Measurements from ENCODE around the gene SKI.

DNA sequence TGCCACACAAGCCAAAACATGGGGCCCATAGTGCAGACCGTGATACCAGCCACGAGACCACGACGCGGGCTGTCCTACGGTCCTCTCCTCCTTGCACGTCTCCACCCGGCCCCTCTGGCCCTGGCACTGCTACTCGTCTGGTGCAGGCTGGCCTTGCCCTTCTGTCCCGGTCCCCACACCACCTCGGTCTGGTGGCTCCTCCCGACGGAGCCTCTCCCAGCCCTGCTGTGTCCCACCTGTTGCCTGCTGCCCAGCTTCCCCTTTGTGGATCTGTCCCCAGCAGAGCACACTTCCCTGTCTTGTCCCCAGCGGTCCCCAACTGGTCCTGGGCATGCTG, 112.8 kb downstream of the SKI start:
- TF ChIP-seq, protein P1, sequence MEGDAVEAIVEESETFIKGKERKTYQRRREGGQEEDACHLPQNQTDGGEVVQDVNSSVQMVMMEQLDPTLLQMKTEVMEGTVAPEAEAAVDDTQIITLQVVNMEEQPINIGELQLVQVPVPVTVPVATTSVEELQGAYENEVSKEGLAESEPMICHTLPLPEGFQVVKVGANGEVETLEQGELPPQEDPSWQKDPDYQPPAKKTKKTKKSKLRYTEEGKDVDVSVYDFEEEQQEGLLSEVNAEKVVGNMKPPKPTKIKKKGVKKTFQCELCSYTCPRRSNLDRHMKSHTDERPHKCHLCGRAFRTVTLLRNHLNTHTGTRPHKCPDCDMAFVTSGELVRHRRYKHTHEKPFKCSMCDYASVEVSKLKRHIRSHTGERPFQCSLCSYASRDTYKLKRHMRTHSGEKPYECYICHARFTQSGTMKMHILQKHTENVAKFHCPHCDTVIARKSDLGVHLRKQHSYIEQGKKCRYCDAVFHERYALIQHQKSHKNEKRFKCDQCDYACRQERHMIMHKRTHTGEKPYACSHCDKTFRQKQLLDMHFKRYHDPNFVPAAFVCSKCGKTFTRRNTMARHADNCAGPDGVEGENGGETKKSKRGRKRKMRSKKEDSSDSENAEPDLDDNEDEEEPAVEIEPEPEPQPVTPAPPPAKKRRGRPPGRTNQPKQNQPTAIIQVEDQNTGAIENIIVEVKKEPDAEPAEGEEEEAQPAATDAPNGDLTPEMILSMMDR (conservative IDR thresholded peaks at IDR 0.05; ENCODE audit: low read depth, low read length), result no peak
- TF ChIP-seq EZH2 (IDR thresholded peaks at IDR 0.05; ENCODE audit: low read length, unreplicated experiment), result no peak
